ENCODE measurements around the gene KCNJ10.

KCNJ10 gene

DNA sequence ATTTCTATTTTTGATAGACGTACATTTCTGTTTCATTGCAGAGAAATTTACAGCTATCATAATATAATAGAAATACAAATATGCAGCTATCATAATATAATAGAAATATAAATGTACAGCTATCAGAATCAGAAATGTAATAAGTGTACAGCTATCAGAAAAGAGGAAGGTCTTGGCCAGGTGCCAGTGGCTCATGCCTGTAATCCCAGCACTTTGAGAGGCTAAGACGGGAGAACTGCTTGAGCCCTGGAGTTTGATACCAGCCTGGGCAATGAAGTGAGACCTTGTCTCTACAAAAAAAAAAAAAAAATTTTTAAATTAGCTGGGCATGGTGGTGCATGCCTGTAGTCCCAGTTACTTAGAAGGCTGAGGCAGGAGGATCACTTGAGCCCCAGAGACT, 76.0 kb downstream of the KCNJ10 start:
- Histone ChIP-seq H3K36me3 (ENCODE audit: low read depth) (no peaks in the 10 kb centered on the region), H3K27me3 (ENCODE audit: insufficient read depth, poor library complexity, severe bottlenecking) (no peaks in the 10 kb centered on the region), H3K9me3 (ENCODE audit: severe bottlenecking) (no peaks in the 10 kb centered on the region), H3K4me3 (ENCODE audit: severe bottlenecking) (no peak overlapping the region), H3K27ac (ENCODE audit: poor library complexity, severe bottlenecking) (no peak overlapping the region), H3K4me1 (ENCODE audit: insufficient read depth, poor library complexity, severe bottlenecking) (peaks cover 9% of the 10 kb centered on the region)
- DNase-seq (ENCODE audit: low spot score) (no peak), ATAC-seq (ENCODE audit: low read depth) (no peak)
- TF ChIP-seq, protein P1, sequence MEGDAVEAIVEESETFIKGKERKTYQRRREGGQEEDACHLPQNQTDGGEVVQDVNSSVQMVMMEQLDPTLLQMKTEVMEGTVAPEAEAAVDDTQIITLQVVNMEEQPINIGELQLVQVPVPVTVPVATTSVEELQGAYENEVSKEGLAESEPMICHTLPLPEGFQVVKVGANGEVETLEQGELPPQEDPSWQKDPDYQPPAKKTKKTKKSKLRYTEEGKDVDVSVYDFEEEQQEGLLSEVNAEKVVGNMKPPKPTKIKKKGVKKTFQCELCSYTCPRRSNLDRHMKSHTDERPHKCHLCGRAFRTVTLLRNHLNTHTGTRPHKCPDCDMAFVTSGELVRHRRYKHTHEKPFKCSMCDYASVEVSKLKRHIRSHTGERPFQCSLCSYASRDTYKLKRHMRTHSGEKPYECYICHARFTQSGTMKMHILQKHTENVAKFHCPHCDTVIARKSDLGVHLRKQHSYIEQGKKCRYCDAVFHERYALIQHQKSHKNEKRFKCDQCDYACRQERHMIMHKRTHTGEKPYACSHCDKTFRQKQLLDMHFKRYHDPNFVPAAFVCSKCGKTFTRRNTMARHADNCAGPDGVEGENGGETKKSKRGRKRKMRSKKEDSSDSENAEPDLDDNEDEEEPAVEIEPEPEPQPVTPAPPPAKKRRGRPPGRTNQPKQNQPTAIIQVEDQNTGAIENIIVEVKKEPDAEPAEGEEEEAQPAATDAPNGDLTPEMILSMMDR (IDR thresholded peaks at IDR 0.05; ENCODE audit: poor library complexity, severe bottlenecking), result no peak

DNA sequence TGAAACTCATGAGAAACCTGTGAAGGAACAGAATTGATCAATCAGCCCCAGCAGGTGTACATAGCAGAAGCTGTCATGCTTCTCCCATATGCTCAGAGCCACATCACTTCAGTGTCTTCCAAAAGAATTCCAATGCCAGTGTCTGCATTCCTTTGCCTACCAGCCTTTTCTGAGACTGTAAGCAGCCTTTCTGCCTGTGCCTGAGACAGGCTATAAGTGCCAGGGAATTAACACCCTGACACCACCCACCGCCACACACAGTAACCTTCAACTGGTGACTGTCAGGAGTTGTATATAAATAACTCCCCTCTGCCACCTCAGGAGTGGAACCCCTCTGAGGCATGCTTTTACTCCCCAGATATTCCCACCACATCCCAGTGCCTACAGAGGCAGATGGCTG, 77.8 kb downstream of the KCNJ10 start:
- Histone ChIP-seq H3K27me3 (ENCODE audit: insufficient read depth, poor library complexity, severe bottlenecking) (no peaks in the 10 kb centered on the region), H3K27ac (ENCODE audit: poor library complexity, severe bottlenecking) (no peak overlapping the region), H3K36me3 (ENCODE audit: low read depth) (no peaks in the 10 kb centered on the region), H3K4me1 (ENCODE audit: insufficient read depth, poor library complexity, severe bottlenecking) (peaks cover 9% of the 10 kb centered on the region), H3K9me3 (ENCODE audit: severe bottlenecking) (no peaks in the 10 kb centered on the region), H3K4me3 (ENCODE audit: severe bottlenecking) (no peak overlapping the region)
- no peak for DNase-seq (ENCODE audit: low spot score)
- TF ChIP-seq, protein P1 (IDR thresholded peaks at IDR 0.05; ENCODE audit: poor library complexity, severe bottlenecking), result no peak
- ATAC-seq (ENCODE audit: low read depth), result no peak

DNA sequence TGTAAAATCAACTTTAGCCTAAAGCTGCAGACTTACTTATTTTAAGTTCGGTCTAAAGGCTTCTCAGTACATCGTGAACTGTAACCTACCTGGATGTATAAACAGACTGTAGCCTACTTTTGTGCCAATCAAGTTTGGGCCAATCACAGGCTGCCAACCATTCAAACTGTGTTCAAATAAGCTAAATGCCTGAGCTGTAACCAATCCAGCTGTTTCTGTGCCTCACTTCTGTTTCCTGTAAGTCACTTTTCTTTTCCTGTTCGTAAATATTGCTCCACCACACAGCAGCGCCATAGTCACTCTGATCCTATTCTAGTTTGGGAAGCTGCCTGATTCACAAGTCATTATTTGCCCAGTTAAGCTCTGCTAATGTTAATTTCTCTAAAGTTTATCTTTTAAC, 78.4 kb downstream of the KCNJ10 start:
- Histone ChIP-seq H3K27ac (ENCODE audit: poor library complexity, severe bottlenecking) (no peak overlapping the region), H3K27me3 (ENCODE audit: insufficient read depth, poor library complexity, severe bottlenecking) (no peaks in the 10 kb centered on the region), H3K36me3 (ENCODE audit: low read depth) (no peaks in the 10 kb centered on the region), H3K9me3 (ENCODE audit: severe bottlenecking) (no peaks in the 10 kb centered on the region), H3K4me1 (ENCODE audit: insufficient read depth, poor library complexity, severe bottlenecking) (peaks cover 4% of the 10 kb centered on the region), H3K4me3 (ENCODE audit: severe bottlenecking) (no peak overlapping the region)
- no peak for ATAC-seq (ENCODE audit: low read depth)
- DNase-seq (ENCODE audit: low spot score), result no peak
- TF ChIP-seq, protein P1 (IDR thresholded peaks at IDR 0.05; ENCODE audit: poor library complexity, severe bottlenecking), result no peak

DNA sequence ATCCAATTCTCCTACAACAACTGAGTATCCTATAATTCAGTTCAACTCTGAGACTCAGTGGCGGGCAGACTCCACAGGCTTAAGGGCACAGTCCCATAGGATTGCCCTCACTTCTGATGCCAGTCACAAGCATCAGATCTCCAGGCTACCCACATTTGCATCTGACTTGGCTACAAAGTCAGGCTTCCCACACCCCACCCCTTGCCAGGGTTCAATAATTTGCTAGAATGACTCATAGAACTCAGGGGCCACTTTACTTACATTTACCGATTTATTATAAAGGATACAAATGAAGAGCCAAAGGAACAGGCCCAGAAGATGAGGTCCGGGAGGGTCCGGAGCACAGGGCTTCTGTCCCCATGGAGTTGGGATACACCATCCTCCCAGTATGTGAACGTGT, 80.0 kb downstream of the KCNJ10 start:
- DNase-seq (ENCODE audit: low spot score) (no peak), ATAC-seq (ENCODE audit: low read depth) (no peak)
- no peaks in the 10 kb centered on the region for H3K27me3 ChIP-seq (ENCODE audit: insufficient read depth, poor library complexity, severe bottlenecking)
- H3K9me3 ChIP-seq (ENCODE audit: severe bottlenecking), result no peaks in the 10 kb centered on the region
- no peak overlapping the region for H3K27ac ChIP-seq (ENCODE audit: poor library complexity, severe bottlenecking)
- H3K36me3 ChIP-seq (ENCODE audit: low read depth), result no peaks in the 10 kb centered on the region
- no peaks in the 10 kb centered on the region for H3K4me1 ChIP-seq (ENCODE audit: insufficient read depth, poor library complexity, severe bottlenecking)
- TF ChIP-seq, protein P1 (IDR thresholded peaks at IDR 0.05; ENCODE audit: poor library complexity, severe bottlenecking), result no peak
- no peak overlapping the region for H3K4me3 ChIP-seq (ENCODE audit: severe bottlenecking)

DNA sequence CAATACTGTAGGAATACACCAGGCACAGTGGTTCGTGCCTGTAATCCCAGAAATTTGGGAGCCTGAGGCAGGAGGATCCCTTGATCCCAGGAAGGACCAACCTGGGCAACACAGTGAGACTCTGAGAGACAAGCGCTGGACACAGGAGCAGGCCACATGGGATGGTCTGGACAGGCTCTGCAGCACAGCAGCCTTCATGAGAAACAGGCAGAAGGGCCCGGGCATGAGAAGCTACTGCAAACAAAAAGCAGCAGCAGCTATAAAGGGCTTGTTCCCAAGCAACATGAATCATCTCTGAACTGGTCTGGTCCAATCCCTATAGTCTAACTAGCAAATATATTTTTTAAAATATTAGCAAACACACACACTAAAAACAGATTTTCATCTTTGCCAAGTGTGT, 80.4 kb downstream of the KCNJ10 start:
- H3K4me1 ChIP-seq (ENCODE audit: insufficient read depth, poor library complexity, severe bottlenecking), result no peaks in the 10 kb centered on the region
- no peaks in the 10 kb centered on the region for H3K36me3 ChIP-seq (ENCODE audit: low read depth)
- H3K27me3 ChIP-seq (ENCODE audit: insufficient read depth, poor library complexity, severe bottlenecking), result no peaks in the 10 kb centered on the region
- TF ChIP-seq, protein P1 (IDR thresholded peaks at IDR 0.05; ENCODE audit: poor library complexity, severe bottlenecking), result no peak
- ATAC-seq (ENCODE audit: low read depth) (no peak), DNase-seq (ENCODE audit: low spot score) (no peak)
- no peak overlapping the region for H3K4me3 ChIP-seq (ENCODE audit: severe bottlenecking)
- H3K27ac ChIP-seq (ENCODE audit: poor library complexity, severe bottlenecking), result no peak overlapping the region
- H3K9me3 ChIP-seq (ENCODE audit: severe bottlenecking), result no peaks in the 10 kb centered on the region

Measured in RWPE2 (cell line).